WTC11 (cell line): ENCODE measurements around the gene ARL15. TPM values are rescaled to one million over a fixed set of nuclear protein-coding genes. Genes with fewer than 3 reads are reported as not detected.

ENCODE experiments used
- ATAC-seq: fragments of 200-7000 bp; cut with Tn5 transposase; 2 replicates; pipeline ENCODE4 v1.10.0; 2021; ENCODE audit warnings: mild to moderate bottlenecking, moderate library complexity
- CTCF ChIA-PET: fragments of 300-600 bp; sonication (Branson Sonifier 250); formaldehyde crosslinking; loops from one replicate; lab custom pipeline; 2021; ENCODE audit warnings: antibody characterized with exemption; lab: Charles Lee
- POLR2A ChIA-PET: fragments of 350-600 bp; sonication (Branson Sonifier 250); formaldehyde crosslinking; loops from one replicate; lab custom pipeline; 2021; ENCODE audit warnings: antibody characterized with exemption; lab: Charles Lee
- DNase-seq: peaks from one replicate; pipeline ENCODE4 v3.0.0; 2021; ENCODE audit warnings: low spot score
- H3K27ac Mint-ChIP-seq: 2 replicates; pipeline ENCODE4 v1.8.0; 2021; ENCODE audit warnings: mixed read lengths
- H3K27me3 Mint-ChIP-seq: 2 replicates; pipeline ENCODE4 v1.8.0; 2021; ENCODE audit warnings: low read depth, mild to moderate bottlenecking, moderate library complexity, mixed read lengths
- H3K36me3 Mint-ChIP-seq: 2 replicates; pipeline ENCODE4 v1.8.0; 2021; ENCODE audit warnings: mixed read lengths
- H3K4me1 Mint-ChIP-seq: 2 replicates; pipeline ENCODE4 v1.8.0; 2022; ENCODE audit warnings: mixed read lengths
- H3K4me3 Mint-ChIP-seq: 2 replicates; pipeline ENCODE4 v1.8.0; 2021; ENCODE audit warnings: mild to moderate bottlenecking, moderate library complexity, mixed read lengths
- H3K9me3 Mint-ChIP-seq: 2 replicates; pipeline ENCODE4 v1.8.0; 2021; ENCODE audit warnings: mixed read lengths
- ATF2 ChIP-seq: sonication (generic); formaldehyde crosslinking; IDR thresholded peaks from 2 replicates; pipeline ENCODE4 v1.8.1; 2022; ENCODE audit warnings: low read depth, missing genetic modification reagents, borderline replicate concordance
- E2F1 ChIP-seq: sonication (generic); formaldehyde crosslinking; IDR thresholded peaks from 2 replicates; pipeline ENCODE4 v1.8.0; 2022; ENCODE audit warnings: mild to moderate bottlenecking, missing genetic modification reagents
- FOXJ3 ChIP-seq: sonication (generic); formaldehyde crosslinking; IDR thresholded peaks from 2 replicates; pipeline ENCODE4 v1.9.0; 2021; ENCODE audit warnings: missing genetic modification reagents, mild to moderate bottlenecking, borderline replicate concordance
- JUN ChIP-seq: sonication (generic); formaldehyde crosslinking; IDR thresholded peaks from 2 replicates; pipeline ENCODE4 v1.8.0; 2023; ENCODE audit warnings: mild to moderate bottlenecking, missing genetic modification reagents
- KAT7 ChIP-seq: sonication (generic); formaldehyde crosslinking; IDR thresholded peaks from 2 replicates; pipeline ENCODE4 v1.8.1; 2023; ENCODE audit warnings: missing genetic modification reagents, mild to moderate bottlenecking, borderline replicate concordance
- MYBL2 ChIP-seq: sonication (generic); formaldehyde crosslinking; IDR thresholded peaks from 2 replicates; pipeline ENCODE4 v1.8.1; 2023; ENCODE audit warnings: mild to moderate bottlenecking, moderate library complexity, missing genetic modification reagents
- RORB ChIP-seq: fragments of 250-450 bp; sonication (Bioruptor Pico); IDR thresholded peaks from 2 replicates; pipeline ENCODE4 v1.9.0; 2021; ENCODE audit warnings: mild to moderate bottlenecking
- ZBTB21 ChIP-seq: sonication (generic); formaldehyde crosslinking; IDR thresholded peaks from 2 replicates; pipeline ENCODE4 v1.8.1; 2023; ENCODE audit warnings: mild to moderate bottlenecking, missing genetic modification reagents, borderline replicate concordance
- ZNF138 ChIP-seq: sonication (generic); formaldehyde crosslinking; conservative IDR thresholded peaks from 2 replicates; pipeline ENCODE4 v1.8.1; 2022; ENCODE audit warnings: mild to moderate bottlenecking, moderate library complexity, missing genetic modification reagents
- ZNF232 ChIP-seq: sonication (generic); formaldehyde crosslinking; IDR thresholded peaks from 2 replicates; pipeline ENCODE4 v1.8.0; 2022; ENCODE audit warnings: mild to moderate bottlenecking, missing genetic modification reagents
- ZNF281 ChIP-seq: sonication (generic); formaldehyde crosslinking; IDR thresholded peaks from 2 replicates; pipeline ENCODE4 v1.8.0; 2023; ENCODE audit warnings: mild to moderate bottlenecking, missing genetic modification reagents
- ZNF671 ChIP-seq: fragments of 250-450 bp; sonication (Bioruptor Pico); IDR thresholded peaks from 2 replicates; pipeline ENCODE4 v1.8.0; 2021; ENCODE audit warnings: mild to moderate bottlenecking
- total RNA-seq: library from RNA; stranded (reverse); gene quantifications from 3 replicates; pipeline ENCODE4 v1.2.3, GENCODE V29; 2021
- TF ChIP-seq, protein P1 (sequence below): fragments of 250-450 bp; sonication (Bioruptor Pico); IDR thresholded peaks from 2 replicates; pipeline ENCODE4 v1.8.0; 2021; ENCODE audit warnings: mild to moderate bottlenecking
- TF ChIP-seq, protein P2 (sequence below): sonication (generic); formaldehyde crosslinking; IDR thresholded peaks from 2 replicates; pipeline ENCODE4 v1.8.1; 2022; ENCODE audit warnings: low read depth, mild to moderate bottlenecking, moderate library complexity, missing genetic modification reagents, borderline replicate concordance
- TF ChIP-seq, protein P3 (sequence below): sonication (generic); formaldehyde crosslinking; IDR thresholded peaks from 2 replicates; pipeline ENCODE4 v1.8.1; 2023; ENCODE audit warnings: mild to moderate bottlenecking, missing genetic modification reagents
- TF ChIP-seq, protein P4 (sequence below): fragments of 250-450 bp; sonication (Bioruptor Pico); IDR thresholded peaks from 2 replicates; pipeline ENCODE4 v1.9.0; 2021; ENCODE audit warnings: mild to moderate bottlenecking, borderline replicate concordance

ARL15 gene
- total RNA-seq, 1 experiment from 2014 or later, result 20.1 TPM

DNA sequence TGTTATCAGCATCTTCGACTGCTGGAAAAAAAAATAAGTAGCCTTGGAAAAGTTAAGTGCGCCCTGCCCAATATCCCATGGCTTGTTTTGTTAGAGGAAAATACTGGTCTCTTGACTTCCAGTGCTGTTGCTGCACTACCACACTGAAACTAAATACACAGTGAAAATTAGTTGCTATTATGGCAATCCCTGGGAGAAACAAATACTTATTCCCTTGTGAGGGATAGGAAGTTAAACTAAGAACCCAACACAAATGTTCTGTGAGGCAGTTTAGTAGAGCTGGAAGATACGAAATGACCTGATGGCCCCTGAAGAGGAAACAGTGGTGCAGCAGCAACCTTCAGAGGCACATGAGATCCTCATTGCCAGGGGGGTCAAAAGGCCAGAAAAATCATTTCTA lies 164.0 kb downstream of the ARL15 start:
- CTCF ChIA-PET, result interaction anchor here (1.0 kb wide), 1 partner anchor 69 kb away, joined by 6 read pairs; no protein-coding TSS in a partner anchor

GRCh38 chr5:54140247-54140840 lies 170.0 kb downstream of the ARL15 start:
- Mint-ChIP-seq H3K36me3 (no peaks in the 10 kb centered on the region), H3K27me3 (no peaks in the 10 kb centered on the region), H3K27ac (no peak overlapping the region), H3K4me1 (no peaks in the 10 kb centered on the region), H3K9me3 (no peaks in the 10 kb centered on the region), H3K4me3 (no peak overlapping the region)
- CTCF ChIA-PET, result no interaction called here
- DNase-seq (no peak), ATAC-seq (no peak)
- POLR2A ChIA-PET, result no interaction called here
- no peak for TF ChIP-seq ZNF138 (CRISPR knock-in tag)
- TF ChIP-seq, protein P1, sequence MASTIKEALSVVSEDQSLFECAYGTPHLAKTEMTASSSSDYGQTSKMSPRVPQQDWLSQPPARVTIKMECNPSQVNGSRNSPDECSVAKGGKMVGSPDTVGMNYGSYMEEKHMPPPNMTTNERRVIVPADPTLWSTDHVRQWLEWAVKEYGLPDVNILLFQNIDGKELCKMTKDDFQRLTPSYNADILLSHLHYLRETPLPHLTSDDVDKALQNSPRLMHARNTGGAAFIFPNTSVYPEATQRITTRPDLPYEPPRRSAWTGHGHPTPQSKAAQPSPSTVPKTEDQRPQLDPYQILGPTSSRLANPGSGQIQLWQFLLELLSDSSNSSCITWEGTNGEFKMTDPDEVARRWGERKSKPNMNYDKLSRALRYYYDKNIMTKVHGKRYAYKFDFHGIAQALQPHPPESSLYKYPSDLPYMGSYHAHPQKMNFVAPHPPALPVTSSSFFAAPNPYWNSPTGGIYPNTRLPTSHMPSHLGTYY (CRISPR knock-in tag), result no peak
- TF ChIP-seq, protein P2, sequence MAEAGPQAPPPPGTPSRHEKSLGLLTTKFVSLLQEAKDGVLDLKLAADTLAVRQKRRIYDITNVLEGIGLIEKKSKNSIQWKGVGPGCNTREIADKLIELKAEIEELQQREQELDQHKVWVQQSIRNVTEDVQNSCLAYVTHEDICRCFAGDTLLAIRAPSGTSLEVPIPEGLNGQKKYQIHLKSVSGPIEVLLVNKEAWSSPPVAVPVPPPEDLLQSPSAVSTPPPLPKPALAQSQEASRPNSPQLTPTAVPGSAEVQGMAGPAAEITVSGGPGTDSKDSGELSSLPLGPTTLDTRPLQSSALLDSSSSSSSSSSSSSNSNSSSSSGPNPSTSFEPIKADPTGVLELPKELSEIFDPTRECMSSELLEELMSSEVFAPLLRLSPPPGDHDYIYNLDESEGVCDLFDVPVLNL (CRISPR knock-in tag), result no peak
- TF ChIP-seq ZNF671 (CRISPR knock-in tag), result no peak
- TF ChIP-seq RORB (CRISPR knock-in tag), result no peak
- no peak for TF ChIP-seq ZNF281 (CRISPR knock-in tag)

More for the DNA sequence above, 164.0 kb downstream of the ARL15 start:
- no peak for TF ChIP-seq KAT7 (CRISPR knock-in tag)
- TF ChIP-seq ZNF232 (CRISPR knock-in tag), result no peak
- TF ChIP-seq, protein P3, sequence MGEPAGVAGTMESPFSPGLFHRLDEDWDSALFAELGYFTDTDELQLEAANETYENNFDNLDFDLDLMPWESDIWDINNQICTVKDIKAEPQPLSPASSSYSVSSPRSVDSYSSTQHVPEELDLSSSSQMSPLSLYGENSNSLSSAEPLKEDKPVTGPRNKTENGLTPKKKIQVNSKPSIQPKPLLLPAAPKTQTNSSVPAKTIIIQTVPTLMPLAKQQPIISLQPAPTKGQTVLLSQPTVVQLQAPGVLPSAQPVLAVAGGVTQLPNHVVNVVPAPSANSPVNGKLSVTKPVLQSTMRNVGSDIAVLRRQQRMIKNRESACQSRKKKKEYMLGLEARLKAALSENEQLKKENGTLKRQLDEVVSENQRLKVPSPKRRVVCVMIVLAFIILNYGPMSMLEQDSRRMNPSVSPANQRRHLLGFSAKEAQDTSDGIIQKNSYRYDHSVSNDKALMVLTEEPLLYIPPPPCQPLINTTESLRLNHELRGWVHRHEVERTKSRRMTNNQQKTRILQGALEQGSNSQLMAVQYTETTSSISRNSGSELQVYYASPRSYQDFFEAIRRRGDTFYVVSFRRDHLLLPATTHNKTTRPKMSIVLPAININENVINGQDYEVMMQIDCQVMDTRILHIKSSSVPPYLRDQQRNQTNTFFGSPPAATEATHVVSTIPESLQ (CRISPR knock-in tag), result no peak
- no peak for TF ChIP-seq ATF2
- no peak for TF ChIP-seq ZBTB21 (CRISPR knock-in tag)
- TF ChIP-seq E2F1, result no peak
- TF ChIP-seq, protein P4, sequence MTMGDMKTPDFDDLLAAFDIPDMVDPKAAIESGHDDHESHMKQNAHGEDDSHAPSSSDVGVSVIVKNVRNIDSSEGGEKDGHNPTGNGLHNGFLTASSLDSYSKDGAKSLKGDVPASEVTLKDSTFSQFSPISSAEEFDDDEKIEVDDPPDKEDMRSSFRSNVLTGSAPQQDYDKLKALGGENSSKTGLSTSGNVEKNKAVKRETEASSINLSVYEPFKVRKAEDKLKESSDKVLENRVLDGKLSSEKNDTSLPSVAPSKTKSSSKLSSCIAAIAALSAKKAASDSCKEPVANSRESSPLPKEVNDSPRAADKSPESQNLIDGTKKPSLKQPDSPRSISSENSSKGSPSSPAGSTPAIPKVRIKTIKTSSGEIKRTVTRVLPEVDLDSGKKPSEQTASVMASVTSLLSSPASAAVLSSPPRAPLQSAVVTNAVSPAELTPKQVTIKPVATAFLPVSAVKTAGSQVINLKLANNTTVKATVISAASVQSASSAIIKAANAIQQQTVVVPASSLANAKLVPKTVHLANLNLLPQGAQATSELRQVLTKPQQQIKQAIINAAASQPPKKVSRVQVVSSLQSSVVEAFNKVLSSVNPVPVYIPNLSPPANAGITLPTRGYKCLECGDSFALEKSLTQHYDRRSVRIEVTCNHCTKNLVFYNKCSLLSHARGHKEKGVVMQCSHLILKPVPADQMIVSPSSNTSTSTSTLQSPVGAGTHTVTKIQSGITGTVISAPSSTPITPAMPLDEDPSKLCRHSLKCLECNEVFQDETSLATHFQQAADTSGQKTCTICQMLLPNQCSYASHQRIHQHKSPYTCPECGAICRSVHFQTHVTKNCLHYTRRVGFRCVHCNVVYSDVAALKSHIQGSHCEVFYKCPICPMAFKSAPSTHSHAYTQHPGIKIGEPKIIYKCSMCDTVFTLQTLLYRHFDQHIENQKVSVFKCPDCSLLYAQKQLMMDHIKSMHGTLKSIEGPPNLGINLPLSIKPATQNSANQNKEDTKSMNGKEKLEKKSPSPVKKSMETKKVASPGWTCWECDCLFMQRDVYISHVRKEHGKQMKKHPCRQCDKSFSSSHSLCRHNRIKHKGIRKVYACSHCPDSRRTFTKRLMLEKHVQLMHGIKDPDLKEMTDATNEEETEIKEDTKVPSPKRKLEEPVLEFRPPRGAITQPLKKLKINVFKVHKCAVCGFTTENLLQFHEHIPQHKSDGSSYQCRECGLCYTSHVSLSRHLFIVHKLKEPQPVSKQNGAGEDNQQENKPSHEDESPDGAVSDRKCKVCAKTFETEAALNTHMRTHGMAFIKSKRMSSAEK, result no peak
- TF ChIP-seq MYBL2 (CRISPR knock-in tag), result no peak
- no peak for TF ChIP-seq FOXJ3 (CRISPR knock-in tag)
- no peak for TF ChIP-seq JUN (CRISPR knock-in tag)
- POLR2A ChIA-PET, result no interaction called here
- H3K4me1 Mint-ChIP-seq, result peaks cover 12% of the 10 kb centered on the region
- H3K36me3 Mint-ChIP-seq, result no peaks in the 10 kb centered on the region
- no peaks in the 10 kb centered on the region for H3K9me3 Mint-ChIP-seq
- DNase-seq (no peak), ATAC-seq (no peak)
- H3K27me3 Mint-ChIP-seq, result no peaks in the 10 kb centered on the region
- H3K4me3 Mint-ChIP-seq, result no peak overlapping the region
- H3K27ac Mint-ChIP-seq, result 0 out of 2 replicates have a peak overlapping the region, but pooled peaks have one; percentile 24
